ENCODE data around the gene VAV1. TPM values are rescaled to one million over a fixed set of nuclear protein-coding genes. Genes with fewer than 3 reads are reported as not detected.

The VAV1 gene
- total RNA-seq, 3 donors from 2014 or later, result 6.6 to 10.2 (median 8.5) TPM

GRCh38 chr19:6752256-6753177 lies 20.0 kb upstream of the VAV1 start:
- TF ChIP-seq POLR2AphosphoS5 (IDR thresholded peaks at IDR 0.05) (no peak), POLR2A (IDR thresholded peaks at IDR 0.05) (no peak), CTCF (IDR thresholded peaks at IDR 0.05) (no peak)
- Histone ChIP-seq H3K9me3 (no peaks in the 10 kb centered on the region), H3K27ac (peak overlapping the region in 1 of 2 donors; percentile 40), H3K36me3 (no peaks in the 10 kb centered on the region), H3K27me3 (no peaks in the 10 kb centered on the region), H3K4me3 (peak overlapping the region; percentile 23 to 58 (median 34)), H3K4me1 (no peaks in the 10 kb centered on the region)
- intact Hi-C loops (cut with DNase I; ENCODE audit: low total_unique reads), result no loop called here
- no peak for DNase-seq (ENCODE audit: low spot score in 2 of 2)

- Histone ChIP-seq H3K9me3 (no peaks in the 10 kb centered on the region), H3K4me3 (peak overlapping the region; percentile 23 to 58 (median 34)), H3K27me3 (no peaks in the 10 kb centered on the region), H3K27ac (peak overlapping the region; percentile 13 to 40), H3K4me1 (no peaks in the 10 kb centered on the region), H3K36me3 (no peaks in the 10 kb centered on the region)
- no peak for DNase-seq (ENCODE audit: low spot score in 2 of 2)
- TF ChIP-seq CTCF (IDR thresholded peaks at IDR 0.05), result no peak
- TF ChIP-seq POLR2A (IDR thresholded peaks at IDR 0.05), result no peak
- TF ChIP-seq POLR2AphosphoS5 (IDR thresholded peaks at IDR 0.05), result peak in 1 of 3 donors; percentile 30
- intact Hi-C loops (cut with DNase I; ENCODE audit: low total_unique reads), result no loop called here
These were observed 19.1 kb upstream of the VAV1 start for GRCh38 chr19:6753178-6754031.

- H3K27ac ChIP-seq, result no peak overlapping the region
- no peaks in the 10 kb centered on the region for H3K4me1 ChIP-seq
- H3K4me3 ChIP-seq, result no peak overlapping the region
- no peak for TF ChIP-seq CTCF (IDR thresholded peaks at IDR 0.05)
- TF ChIP-seq POLR2A (IDR thresholded peaks at IDR 0.05), result no peak
- no peak for TF ChIP-seq POLR2AphosphoS5 (IDR thresholded peaks at IDR 0.05)
- no peaks in the 10 kb centered on the region for H3K36me3 ChIP-seq
- intact Hi-C loops (cut with DNase I; ENCODE audit: low total_unique reads), result no loop called here
- no peak for DNase-seq (ENCODE audit: low spot score in 2 of 2)
- H3K9me3 ChIP-seq, result no peaks in the 10 kb centered on the region
- no peaks in the 10 kb centered on the region for H3K27me3 ChIP-seq
These were observed 18.4 kb upstream of the VAV1 start for GRCh38 chr19:6754136-6754535.

- TF ChIP-seq POLR2AphosphoS5 (IDR thresholded peaks at IDR 0.05) (no peak), CTCF (IDR thresholded peaks at IDR 0.05) (no peak), POLR2A (IDR thresholded peaks at IDR 0.05) (no peak)
These were observed 17.6 kb upstream of the VAV1 start for GRCh38 chr19:6754653-6755463.

More at GRCh38 chr19:6754653-6755463, 17.6 kb upstream of the VAV1 start:
- H3K27me3 ChIP-seq, result no peaks in the 10 kb centered on the region
- DNase-seq (ENCODE audit: low spot score in 2 of 2), result no peak
- intact Hi-C loops (cut with DNase I; ENCODE audit: low total_unique reads), result no loop called here
- no peak overlapping the region for H3K4me3 ChIP-seq
- H3K27ac ChIP-seq, result no peak overlapping the region
- no peaks in the 10 kb centered on the region for H3K4me1 ChIP-seq
- no peaks in the 10 kb centered on the region for H3K9me3 ChIP-seq
- H3K36me3 ChIP-seq, result no peaks in the 10 kb centered on the region
